Activated CD4-positive, alpha-beta T cell treated with anti-CD3 and anti-CD28 coated beads, Interleukin-2, amount 50 U/mL, for 4 hours (primary cell): Measurements from ENCODE around the gene GTF3C4.

Source experiments
- DNase-seq, 2 experiments: peaks; one replicate each; pipeline ENCODE4 v3.0.0-alpha.2; 2020

The GTF3C4 gene

GRCh38 chr9:132733260-132733815 lies 63.1 kb downstream of the GTF3C4 start:
- DNase-seq: no peak

- no peak for DNase-seq
Measured at GRCh38 chr9:132739710-132740310, 69.5 kb downstream of the GTF3C4 start.

- DNase-seq: no peak
Measured at GRCh38 chr9:132740526-132741309, 70.5 kb downstream of the GTF3C4 start.

- no peak for DNase-seq
Measured at GRCh38 chr9:132742821-132743311, 72.6 kb downstream of the GTF3C4 start.

- DNase-seq: no peak
Measured at GRCh38 chr9:132743931-132744479, 73.7 kb downstream of the GTF3C4 start.
